IMR-90 (cell line): ENCODE data around the gene POMT2. TPM values are rescaled to one million over a fixed set of nuclear protein-coding genes. Genes with fewer than 3 reads are reported as not detected.

Experiments
- ATAC-seq: fragments of 200-7000 bp; cut with Tn5 transposase; 2 replicates; pipeline ENCODE4 v1.9.1; 2020; ENCODE audit warnings: low read depth, mild to moderate bottlenecking, moderate library complexity
- BruUV-seq: library from RNA; stranded (reverse); fragments of 400-500 nt; replicated peaks from 2 replicates; lab custom pipeline; 2021; lab: Mats Ljungman, UMichigan
- CTCF ChIA-PET: fragments of 300-600 bp; formaldehyde crosslinking; extraction: SDS; loops from one replicate; lab custom pipeline; 2021; ENCODE audit warnings: antibody characterized with exemption; lab: Yijun Ruan, JAX
- POLR2A ChIA-PET: fragments of 300-600 bp; sonication (Branson Sonifier 250); formaldehyde crosslinking; loops from one replicate; lab custom pipeline; 2022; ENCODE audit warnings: antibody characterized with exemption; ENCODE audit not compliant: unreplicated experiment; lab: Charles Lee
- DNase-seq: peaks from one replicate; pipeline ENCODE4 v3.0.0; 2013
- H2AFZ ChIP-seq: replicated peaks from 2 replicates; pipeline ENCODE3; 2013; ENCODE audit warnings: low read length, mild to moderate bottlenecking; ENCODE audit not compliant: poor library complexity
- H2AK5ac ChIP-seq: 2 replicates; pipeline ENCODE4 v1.6.1; 2013; ENCODE audit warnings: low read depth, low read length, inconsistent platforms
- H2AK9ac ChIP-seq: replicated peaks from 2 replicates; pipeline ENCODE3; 2013; ENCODE audit warnings: mild to moderate bottlenecking, low read depth, low read length, moderate library complexity; ENCODE audit not compliant: poor library complexity
- H2BK120ac ChIP-seq: 2 replicates; pipeline ENCODE4 v1.6.1; 2013; ENCODE audit warnings: low read depth, low read length, inconsistent platforms
- H2BK15ac ChIP-seq: 3 replicates; pipeline ENCODE4 v1.6.1; 2013; ENCODE audit warnings: low read depth, low read length, inconsistent platforms
- H2BK20ac ChIP-seq: 2 replicates; pipeline ENCODE4 v1.6.1; 2013; ENCODE audit warnings: low read depth, mild to moderate bottlenecking, inconsistent platforms, low read length, moderate library complexity
- H2BK5ac ChIP-seq: 2 replicates; pipeline ENCODE4 v1.6.1; 2013; ENCODE audit warnings: mild to moderate bottlenecking, low read depth, low read length, inconsistent platforms; ENCODE audit not compliant: poor library complexity, severe bottlenecking
- H3K14ac ChIP-seq: replicated peaks from 2 replicates; pipeline ENCODE4 v1.6.1; 2013; ENCODE audit warnings: low read depth, low read length, inconsistent platforms
- H3K18ac ChIP-seq: 2 replicates; pipeline ENCODE4 v1.6.1; 2013; ENCODE audit warnings: low read depth, low read length, control low read depth
- H3K23ac ChIP-seq: 2 replicates; pipeline ENCODE4 v1.6.1; 2013; ENCODE audit warnings: low read depth, low read length, inconsistent platforms
- H3K27ac ChIP-seq: 2 replicates; pipeline ENCODE4 v1.5.1; 2013; ENCODE audit warnings: mild to moderate bottlenecking, control low read depth, low read length; ENCODE audit not compliant: insufficient read depth
- H3K27me3 ChIP-seq: 2 replicates; pipeline ENCODE4 v1.6.1; 2013; ENCODE audit warnings: low read length; ENCODE audit not compliant: control insufficient read depth, insufficient read depth
- H3K36me3 ChIP-seq: 2 replicates; pipeline ENCODE4 v1.6.1; 2013; ENCODE audit warnings: low read length, mixed read lengths; ENCODE audit not compliant: control insufficient read depth, insufficient read depth
- H3K4ac ChIP-seq: 2 replicates; pipeline ENCODE4 v1.6.1; 2013; ENCODE audit warnings: low read depth, low read length, inconsistent platforms
- H3K4me1 ChIP-seq: 2 replicates; pipeline ENCODE4 v1.6.1; 2013; ENCODE audit warnings: low read length, mixed read lengths; ENCODE audit not compliant: control insufficient read depth, insufficient read depth
- H3K4me2 ChIP-seq: 2 replicates; pipeline ENCODE4 v1.6.1; 2013; ENCODE audit warnings: low read depth, mild to moderate bottlenecking, control low read depth, low read length, moderate library complexity
- H3K4me3 ChIP-seq: 2 replicates; pipeline ENCODE4 v1.5.1; 2013; ENCODE audit warnings: low read depth, mild to moderate bottlenecking, control low read depth, low read length, moderate library complexity; ENCODE audit not compliant: insufficient read depth
- H3K56ac ChIP-seq: 2 replicates; pipeline ENCODE4 v1.6.1; 2013; ENCODE audit warnings: low read length, inconsistent platforms; ENCODE audit not compliant: insufficient read depth; ENCODE audit errors: extremely low read depth
- H3K79me1 ChIP-seq, 2 experiments: 2 replicates each; pipeline ENCODE4 v1.6.1; 2013; ENCODE audit warnings: low read length in 2 of 2, inconsistent platforms in 1 of 2, low read depth in 1 of 2
- H3K9ac ChIP-seq: 2 replicates; pipeline ENCODE4 v1.6.1; 2013; ENCODE audit warnings: low read depth, low read length, control low read depth
- H3K9me1 ChIP-seq: 2 replicates; pipeline ENCODE4 v1.6.1; 2013; ENCODE audit warnings: low read length, inconsistent platforms; ENCODE audit not compliant: insufficient read depth
- H3K9me3 ChIP-seq: 2 replicates; pipeline ENCODE4 v1.6.1; 2013; ENCODE audit warnings: low read length; ENCODE audit not compliant: control insufficient read depth, insufficient read depth
- H4K20me1 ChIP-seq: 2 replicates; pipeline ENCODE4 v1.6.1; 2013; ENCODE audit warnings: low read length, inconsistent platforms; ENCODE audit not compliant: insufficient read depth
- H4K5ac ChIP-seq: 2 replicates; pipeline ENCODE4 v1.6.1; 2013; ENCODE audit warnings: mild to moderate bottlenecking, low read depth, low read length, control low read depth
- H4K8ac ChIP-seq, 2 experiments: 2 replicates each; pipeline ENCODE4 v1.6.1; 2013; ENCODE audit warnings: low read depth in 2 of 2, low read length in 2 of 2, control low read depth in 1 of 2, inconsistent platforms in 1 of 2
- H4K91ac ChIP-seq: 2 replicates; pipeline ENCODE4 v1.6.1; 2013; ENCODE audit warnings: low read depth, low read length, inconsistent platforms; ENCODE audit not compliant: insufficient read depth
- BHLHE40 ChIP-seq: fragments of 150-350 bp; IDR thresholded peaks from 2 replicates; pipeline ENCODE4 v1.6.1; 2016; ENCODE audit warnings: mild to moderate bottlenecking, low read depth, low read length
- FOS ChIP-seq: fragments of 150-350 bp; IDR thresholded peaks from 2 replicates; pipeline ENCODE4 v1.6.1; 2016; ENCODE audit warnings: low read depth, low read length
- WGBS, 2 experiments: methylation state at CpG; one replicate each; pipeline versions ENCODE4 v1.1.5 to v1.1.7; 2013; ENCODE audit warnings: missing lambda C conversion rate in 2 of 2; ENCODE audit not compliant: insufficient read length in 1 of 2; ENCODE audit errors: extremely low coverage in 2 of 2; 5-methylcytosine and 5-hydroxymethylcytosine counted together
- dilution Hi-C: fragments of 300-500 bp; cut with HindIII; formaldehyde crosslinking; loops from one replicate; pipeline ENCODE4 v1.14.3; 2018; ENCODE audit warnings: low sequenced_read_pairs; ENCODE audit not compliant: unreplicated experiment
- in situ Hi-C: fragments of 300-500 bp; cut with MboI; formaldehyde crosslinking; loops from 3 replicates; pipeline ENCODE4 v1.14.3; 2019; ENCODE audit warnings: low sequenced_read_pairs, inconsistent platforms, mixed read lengths
- intact Hi-C: fragments of 100-400 bp; cut with micrococcal nuclease; formaldehyde crosslinking; loops from 2 replicates; pipeline ENCODE4 v1.10.0; 2022
- polyA plus RNA-seq, 3 experiments: library from polyadenylated mRNA; depleted of rRNA; stranded (reverse); fragments of >200 nt; gene quantifications; 2 replicates each; pipeline ENCODE4 v1.2.3, GENCODE V29; 2012; ENCODE audit warnings: low replicate concordance in 1 of 3
- total RNA-seq: library from RNA; depleted of rRNA; stranded (reverse); fragments of >200 nt; gene quantifications from 2 replicates; pipeline ENCODE4 v1.2.3, GENCODE V29; 2012

The POMT2 gene
- total and polyA plus RNA-seq, 2 of the 4 experiments (the other 2 are of a cell fraction): 6.5 to 13.0 TPM

- peaks cover 9% of the 10 kb centered on the region; the same call in 1 of the 2 replicates for H4K20me1 ChIP-seq
- in situ Hi-C loops (loop anchor here (25.0 kb wide), 1 partner anchor 418 kb away; no protein-coding TSS in a partner anchor), dilution Hi-C loops (no loop called here), intact Hi-C loops (no loop called here)
- no peak overlapping the region for H4K91ac ChIP-seq
- no peak overlapping the region for H3K14ac ChIP-seq
- H2BK120ac ChIP-seq: peak overlapping the region; percentile 4; the same call in 1 of the 2 replicates
- H3K23ac ChIP-seq: no peak overlapping the region
- no peak overlapping the region for H3K27ac ChIP-seq
- ATAC-seq (no peak), DNase-seq (no peak)
- H3K79me1 ChIP-seq: peaks cover 6 to 19% of the 10 kb centered on the region in 2 experiments
- no peak overlapping the region for H2AFZ ChIP-seq
- H3K9me3 ChIP-seq: no peaks in the 10 kb centered on the region
- no peak overlapping the region for H3K4me3 ChIP-seq
- ChIA-PET CTCF (no interaction called here), POLR2A (no interaction called here)
- H2BK20ac ChIP-seq: peak overlapping the region; percentile 21; the same call in 1 of the 2 replicates
- H3K9me1 ChIP-seq: peaks cover 15% of the 10 kb centered on the region
- peak overlapping the region; percentile 1; the same call in 1 of the 2 replicates for H2AK5ac ChIP-seq
- no peak overlapping the region for H4K5ac ChIP-seq
- H3K4ac ChIP-seq: peak overlapping the region; percentile 12; the same call in 1 of the 2 replicates
- H3K18ac ChIP-seq: no peak overlapping the region
- peaks cover 12% of the 10 kb centered on the region for H3K4me1 ChIP-seq
- H3K4me2 ChIP-seq: no peak overlapping the region
- no peak overlapping the region for H2BK5ac ChIP-seq
- BruUV-seq: no TSS peak
- no peak for TF ChIP-seq FOS
- no peak for TF ChIP-seq BHLHE40
- no peak overlapping the region for H3K9ac ChIP-seq
- no peak overlapping the region for H2AK9ac ChIP-seq
- no peak overlapping the region for H4K8ac ChIP-seq
- peak overlapping the region; percentile 30; the same call in 1 of the 3 replicates for H2BK15ac ChIP-seq
- H3K36me3 ChIP-seq: no peaks in the 10 kb centered on the region
- H3K56ac ChIP-seq: no peak overlapping the region
- no peaks in the 10 kb centered on the region for H3K27me3 ChIP-seq
- 80% methylated on average over 1 of the region's 4 CpGs; no CpG with 5 or more reads in 1 of the 2 experiments for WGBS, 2 experiments
Measured at GRCh38 chr14:77305696-77306095, 15.0 kb downstream of the POMT2 start.
